D341Med (cell line): ENCODE data around the gene SND1.

Experiments
- DNase-seq: peaks from one replicate; pipeline ENCODE4 v3.0.0; 2012; ENCODE audit warnings: low spot score

SND1 gene

GRCh38 chr7:128041203-128041602, 389.2 kb downstream of the SND1 start:
- DNase-seq, result no peak

DNA sequence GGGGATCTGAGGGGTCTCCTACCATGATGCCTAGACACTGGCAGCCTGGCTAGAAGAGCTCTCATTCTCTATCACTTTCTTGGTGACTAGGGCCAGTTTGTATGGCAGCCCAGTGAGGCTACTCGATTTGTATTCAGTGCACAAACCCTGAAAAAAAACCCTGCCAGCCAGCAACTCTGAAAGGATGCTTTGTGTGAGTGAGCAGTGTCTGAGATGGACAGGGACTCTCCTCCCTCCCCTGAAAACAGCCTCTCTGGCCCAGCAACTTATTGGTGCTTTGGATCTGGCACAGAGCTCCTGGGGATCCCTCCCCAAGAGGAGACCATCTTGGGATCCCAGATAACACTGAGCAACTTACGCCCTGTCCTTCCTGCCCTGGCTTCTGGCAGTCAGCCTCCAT, 390.0 kb downstream of the SND1 start:
- no peak for DNase-seq

DNA sequence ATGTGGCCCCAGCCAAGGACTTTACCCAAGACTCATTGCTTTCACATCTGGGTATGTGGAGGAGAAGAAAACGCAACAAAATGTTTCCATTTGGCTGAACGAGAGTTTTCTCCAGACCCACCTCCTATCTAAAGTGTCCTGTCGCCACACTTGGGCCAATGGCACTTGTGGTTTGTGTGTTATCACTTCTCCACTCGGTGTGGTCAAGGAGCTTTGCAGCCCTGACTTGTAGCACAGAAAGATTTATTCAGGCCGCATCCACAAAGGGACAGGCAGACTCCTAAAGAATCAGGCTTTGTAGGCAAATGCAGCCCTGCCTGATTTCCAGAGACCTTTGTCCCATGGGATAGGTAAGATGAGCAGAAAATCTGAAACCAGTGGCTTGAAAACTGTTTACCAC, 392.1 kb downstream of the SND1 start:
- no peak for DNase-seq

DNA sequence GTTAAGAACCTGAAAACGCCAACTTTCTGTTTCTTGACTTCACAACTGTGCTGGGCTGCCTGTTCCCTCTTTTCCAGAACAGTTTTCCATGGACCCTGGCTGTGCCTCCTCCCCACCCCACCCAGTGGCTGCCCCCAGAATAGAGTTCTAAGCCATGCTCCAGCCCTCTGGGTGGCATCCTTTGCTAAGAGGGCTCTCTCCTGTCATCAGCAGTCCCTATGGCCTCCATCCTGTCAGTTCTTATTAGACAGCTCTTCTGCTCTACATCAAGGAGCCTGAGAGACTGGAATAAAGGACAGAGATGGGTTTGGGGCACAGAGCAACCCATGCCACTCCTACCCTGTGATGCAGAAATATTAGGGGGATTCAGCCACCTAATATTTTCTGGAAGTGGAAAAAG, 393.2 kb downstream of the SND1 start:
- DNase-seq, result no peak

GRCh38 chr7:128045766-128046165, 393.8 kb downstream of the SND1 start:
- no peak for DNase-seq

GRCh38 chr7:128052404-128052803, 400.4 kb downstream of the SND1 start:
- DNase-seq, result no peak

GRCh38 chr7:128053023-128053422, 401.0 kb downstream of the SND1 start:
- no peak for DNase-seq

GRCh38 chr7:128053991-128054390, 402.0 kb downstream of the SND1 start:
- DNase-seq, result no peak

DNA sequence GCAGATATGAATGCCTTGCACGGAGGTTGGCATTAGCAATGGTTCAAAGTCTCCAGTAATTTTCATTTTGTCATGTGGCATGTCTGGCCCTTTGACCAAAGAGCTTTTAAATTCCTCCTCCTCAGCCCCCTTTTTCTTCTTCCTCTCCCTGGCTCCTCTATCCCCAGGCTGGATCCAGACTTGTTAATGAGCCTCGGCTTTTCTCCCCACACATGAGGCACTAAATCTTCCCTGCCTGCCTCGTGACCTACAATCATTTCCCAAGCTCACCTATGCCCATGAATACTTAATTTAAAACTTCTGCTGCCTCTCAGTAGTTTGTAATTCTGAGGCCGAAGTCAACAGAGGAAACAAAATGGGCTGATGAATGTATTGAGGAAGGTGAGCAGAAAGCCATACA, 402.5 kb downstream of the SND1 start:
- DNase-seq, result no peak

DNA sequence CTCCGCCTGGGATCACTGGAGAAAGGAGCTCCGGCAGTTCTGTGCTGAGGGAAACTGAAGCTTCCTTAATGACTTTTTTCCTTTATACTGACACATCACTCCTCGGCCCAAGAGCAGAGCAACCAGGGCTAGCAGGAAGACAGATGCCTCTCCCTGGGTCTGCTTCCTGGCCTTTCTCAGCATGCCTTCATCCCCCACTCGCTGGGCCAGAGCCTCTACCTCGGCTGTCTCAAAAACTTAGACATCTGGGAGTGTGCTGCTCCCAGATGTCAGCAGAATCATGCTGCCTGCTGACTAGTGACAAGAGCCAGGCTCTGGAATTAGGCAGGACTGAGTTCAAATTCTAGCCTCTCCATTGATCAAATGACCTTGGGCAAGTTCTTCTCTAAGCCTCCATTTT, 403.6 kb downstream of the SND1 start:
- DNase-seq, result no peak

- DNase-seq, result no peak
These were observed 404.9 kb downstream of the SND1 start for GRCh38 chr7:128056901-128057300.

GRCh38 chr7:128057909-128058308, 405.9 kb downstream of the SND1 start:
- DNase-seq, result no peak

DNA sequence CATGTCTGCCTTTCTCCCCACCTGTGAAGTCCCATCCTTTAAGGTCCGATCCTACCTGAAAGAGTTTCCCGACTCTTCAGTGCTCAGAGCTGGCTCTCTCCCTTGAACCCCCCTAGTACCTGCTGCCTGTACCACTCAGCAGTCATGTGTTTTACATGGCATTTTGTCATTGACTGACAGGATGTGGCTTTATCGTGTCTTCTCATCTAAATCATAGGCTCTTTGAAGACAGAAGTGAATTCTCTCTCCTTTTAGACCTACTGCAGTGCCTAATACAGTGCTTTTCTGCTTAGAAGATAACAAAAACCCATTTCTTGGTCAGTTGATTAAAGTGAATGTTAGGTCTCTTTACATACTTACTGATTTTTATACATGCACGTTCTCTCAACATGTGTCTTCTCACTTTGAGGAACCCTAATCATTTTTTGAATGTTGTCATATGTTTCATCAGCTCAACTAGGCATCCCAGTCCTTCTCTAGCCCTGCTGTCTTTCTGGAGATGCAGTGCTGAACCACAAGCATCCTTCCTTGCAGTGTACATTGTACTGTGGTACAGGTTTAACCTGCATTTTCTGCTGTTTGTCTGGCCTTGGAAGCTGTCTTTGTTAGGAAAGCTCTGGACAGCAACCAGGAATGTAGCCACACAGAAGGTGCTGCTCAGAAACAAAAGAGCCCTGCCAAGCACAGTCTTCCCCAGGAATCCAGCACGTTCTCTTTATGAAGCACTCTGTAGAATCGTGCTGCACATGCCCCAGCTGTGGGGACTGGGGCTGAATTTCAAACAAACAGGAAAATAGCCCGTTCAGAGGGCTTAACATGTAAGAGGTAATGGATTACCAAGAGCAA, 407.4 kb downstream of the SND1 start:
- no peak for DNase-seq

- DNase-seq, result no peak
These were observed 408.0 kb downstream of the SND1 start for GRCh38 chr7:128060018-128060417.

DNA sequence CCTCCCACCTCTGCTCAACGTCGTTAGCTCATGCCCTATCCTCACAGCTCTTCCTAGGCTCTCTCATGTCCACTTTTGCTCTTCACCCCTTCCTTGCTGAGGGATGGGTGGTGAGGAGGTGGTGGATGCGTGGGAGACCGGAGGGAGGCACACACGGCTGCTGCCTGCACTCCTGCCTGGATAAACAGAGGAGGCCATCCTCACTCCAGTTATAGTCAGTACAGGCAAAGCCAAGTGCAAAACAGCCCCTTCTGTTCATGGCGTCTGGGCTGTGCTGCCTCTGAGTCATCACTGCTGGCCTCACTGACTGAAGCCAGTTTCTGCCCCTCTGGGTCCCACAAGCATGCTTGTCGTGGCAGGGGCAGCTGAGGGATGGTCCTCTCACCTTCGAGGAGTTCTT, 411.1 kb downstream of the SND1 start:
- DNase-seq, result no peak

DNA sequence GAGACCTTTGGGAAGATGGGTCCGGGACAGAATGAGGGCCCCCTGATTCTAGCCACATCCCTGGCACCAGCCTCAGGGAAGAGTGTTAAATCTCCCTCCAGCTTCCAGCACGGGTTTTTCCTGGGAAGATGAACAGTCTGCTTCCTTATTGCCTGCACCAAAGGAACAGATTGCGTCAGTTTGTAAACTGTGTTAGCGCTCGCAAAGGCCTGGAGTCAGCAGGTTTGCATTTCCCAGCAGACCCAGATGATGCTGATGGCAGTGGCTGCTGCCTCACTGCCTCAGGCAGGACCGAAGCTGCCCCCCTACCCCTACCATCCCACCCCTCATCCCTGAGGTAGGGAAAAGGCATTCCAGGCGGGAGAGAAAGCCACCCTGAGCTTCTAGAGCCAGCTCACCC, 413.9 kb downstream of the SND1 start:
- DNase-seq, result no peak

DNA sequence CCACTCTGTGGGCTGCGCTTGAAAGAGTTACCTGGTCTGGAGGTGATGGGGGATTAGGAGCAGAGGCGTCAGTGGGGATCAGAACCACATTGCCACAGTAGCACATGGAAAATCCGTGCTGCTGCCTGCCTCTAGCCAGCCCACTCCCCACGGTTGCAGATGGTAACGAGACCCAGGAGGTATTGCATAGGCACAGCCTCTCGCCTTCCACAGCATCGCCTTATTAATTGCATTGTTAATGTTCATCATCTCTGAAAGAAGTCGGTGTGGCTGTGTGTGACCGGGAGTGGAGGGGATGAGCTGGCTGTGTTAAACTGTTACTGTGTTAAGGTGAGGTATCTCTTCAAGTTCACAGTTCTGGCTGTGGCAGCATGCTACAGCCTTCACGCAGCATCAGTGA, 414.4 kb downstream of the SND1 start:
- no peak for DNase-seq

- DNase-seq, result no peak
These were observed 414.9 kb downstream of the SND1 start for GRCh38 chr7:128066858-128067257.

GRCh38 chr7:128067983-128068382, 416.0 kb downstream of the SND1 start:
- DNase-seq, result no peak

- no peak for DNase-seq
These were observed 416.8 kb downstream of the SND1 start for GRCh38 chr7:128068785-128069184.

- DNase-seq, result no peak
These were observed 417.7 kb downstream of the SND1 start for GRCh38 chr7:128069373-128070364.

DNA sequence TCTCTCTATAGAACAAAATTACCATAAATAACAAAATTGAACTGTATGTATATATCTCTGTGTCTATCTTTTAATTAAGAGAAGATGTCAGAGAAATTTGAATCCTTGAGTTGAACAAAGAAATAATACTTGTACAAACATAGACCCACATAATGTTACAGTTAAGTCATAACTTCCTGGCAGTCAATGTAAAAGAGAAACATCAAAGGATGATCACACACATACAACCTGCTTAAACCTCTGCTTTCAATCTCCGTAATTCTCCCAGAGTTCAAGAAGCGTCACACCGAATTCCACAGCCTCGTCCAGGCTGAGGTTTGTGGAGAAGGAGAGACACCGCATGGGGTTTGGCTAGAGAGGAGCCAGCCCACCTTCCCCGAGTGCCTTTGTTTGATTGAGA, 419.4 kb downstream of the SND1 start:
- DNase-seq, result no peak

DNA sequence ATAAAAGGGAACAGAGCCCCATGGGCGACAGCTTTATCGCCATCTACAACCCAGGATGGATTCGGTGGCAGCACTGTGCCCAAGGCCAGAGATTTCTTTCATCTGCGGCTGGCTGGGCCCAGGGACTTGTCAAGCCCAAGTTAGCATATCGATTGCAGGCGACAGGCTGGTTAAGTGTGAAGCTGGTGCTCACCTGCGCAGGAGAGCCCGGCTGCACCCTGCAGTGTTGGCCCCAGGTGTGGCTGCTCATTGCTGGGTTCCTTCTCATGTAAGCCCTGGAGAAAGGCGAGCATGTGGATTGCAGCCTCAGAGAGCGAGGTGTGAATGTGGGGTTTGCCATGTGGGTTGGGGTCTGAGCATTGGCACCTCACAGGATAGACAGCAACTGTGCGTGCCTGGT, 419.8 kb downstream of the SND1 start:
- no peak for DNase-seq
